ENCODE data around the gene ZFR. TPM values are rescaled to one million over a fixed set of nuclear protein-coding genes. Genes with fewer than 3 reads are reported as not detected.

ZFR gene
- total and polyA plus RNA-seq, 9 of the 15 experiments (the other 6 are each of a cell fraction or from before 2014, with no cell fraction given): 35.5 to 108 (median 71.1) TPM

GRCh38 chr5:32458880-32459495 lies 14.4 kb upstream of the ZFR start:
- in situ Hi-C loops (cut with MboI): no loop called here
- no peak for FAIRE-seq
- no TSS peak for BruUV-seq (replicated peaks)

More at GRCh38 chr5:32458880-32459495, 14.4 kb upstream of the ZFR start:
- no peaks in the 10 kb centered on the region for H3K79me2 ChIP-seq (ENCODE audit: control insufficient read depth, insufficient read depth, low read length)
- ChIA-PET POLR2A (interaction anchor here (0.6 kb wide), 3 partner anchors 32 to 842 kb away, joined by 3 read pairs; no protein-coding TSS in a partner anchor), CTCF (ENCODE audit: low intra/inter-chr PET ratio) (no interaction called here)
- H3K4me1 ChIP-seq (replicated peaks in 1 of 2; ENCODE audit: control insufficient read depth in 2 of 2, insufficient read depth in 2 of 2, low read length in 2 of 2): no peaks in the 10 kb centered on the region
- TF ChIP-seq ZNF507 (tag; conservative IDR thresholded peaks at IDR 0.05) (no peak), MXI1 (IDR thresholded peaks at IDR 0.05; ENCODE audit: low read depth, low read length) (no peak), CTCF (IDR thresholded peaks at IDR 0.05 in 2 of 3, conservative IDR thresholded peaks at IDR 0.05 in 1 of 3; ENCODE audit: insufficient read depth in 2 of 3, low read depth in 1 of 3, low read length in 3 of 3) (no peak), THRAP3 (IDR thresholded peaks at IDR 0.05; ENCODE audit: borderline replicate concordance) (no peak), MIER1 (IDR thresholded peaks at IDR 0.05; ENCODE audit: low read depth) (no peak), CXXC5 (CRISPR knock-in tag; IDR thresholded peaks at IDR 0.05) (no peak)
- no peak overlapping the region for H3K9ac ChIP-seq (ENCODE audit: insufficient read depth in 1 of 2, low read depth in 2 of 2, low read length in 2 of 2)
- 0% methylated on average over 5 of the region's 5 CpGs for WGBS (ENCODE audit: insufficient coverage, low coverage, missing lambda C conversion rate)
- DNase-seq (ENCODE audit: extremely low read depth in 1 of 4, low spot score in 3 of 4) (no peak), ATAC-seq (no peak)
- no peaks in the 10 kb centered on the region for H4K20me1 ChIP-seq (replicated peaks; ENCODE audit: control insufficient read depth, insufficient read depth, low read length)
- no peak overlapping the region for H2AFZ ChIP-seq (ENCODE audit: low read depth, low read length)
- no peak overlapping the region for H3K4me2 ChIP-seq (ENCODE audit: insufficient read depth, low read length)
- H3K36me3 ChIP-seq (ENCODE audit: control insufficient read depth, insufficient read depth, low read length): no peaks in the 10 kb centered on the region
- intact Hi-C loops (cut with micrococcal nuclease): no loop called here
- no peak overlapping the region for H3K4me3 ChIP-seq
- peaks cover 28 to 34% of the 10 kb centered on the region in 2 experiments for H3K27me3 ChIP-seq (ENCODE audit: control insufficient read depth in 2 of 2, insufficient read depth in 2 of 2, low read length in 2 of 2)
- no peaks in the 10 kb centered on the region for H3K9me3 ChIP-seq (replicated peaks; ENCODE audit: control insufficient read depth, insufficient read depth, low read depth, low read length)
- H3K27ac ChIP-seq (ENCODE audit: extremely low read depth, low read depth, low read length): no peak overlapping the region
- H3K9me1 ChIP-seq (ENCODE audit: control insufficient read depth, insufficient read depth, low read length): no peaks in the 10 kb centered on the region
